ENCODE measurements around the gene TGM1. TPM values are rescaled to one million over a fixed set of nuclear protein-coding genes. Genes with fewer than 3 reads are reported as not detected.

TGM1 gene
- total RNA-seq, 1 donor from 2014 or later = 12.3 TPM

DNA sequence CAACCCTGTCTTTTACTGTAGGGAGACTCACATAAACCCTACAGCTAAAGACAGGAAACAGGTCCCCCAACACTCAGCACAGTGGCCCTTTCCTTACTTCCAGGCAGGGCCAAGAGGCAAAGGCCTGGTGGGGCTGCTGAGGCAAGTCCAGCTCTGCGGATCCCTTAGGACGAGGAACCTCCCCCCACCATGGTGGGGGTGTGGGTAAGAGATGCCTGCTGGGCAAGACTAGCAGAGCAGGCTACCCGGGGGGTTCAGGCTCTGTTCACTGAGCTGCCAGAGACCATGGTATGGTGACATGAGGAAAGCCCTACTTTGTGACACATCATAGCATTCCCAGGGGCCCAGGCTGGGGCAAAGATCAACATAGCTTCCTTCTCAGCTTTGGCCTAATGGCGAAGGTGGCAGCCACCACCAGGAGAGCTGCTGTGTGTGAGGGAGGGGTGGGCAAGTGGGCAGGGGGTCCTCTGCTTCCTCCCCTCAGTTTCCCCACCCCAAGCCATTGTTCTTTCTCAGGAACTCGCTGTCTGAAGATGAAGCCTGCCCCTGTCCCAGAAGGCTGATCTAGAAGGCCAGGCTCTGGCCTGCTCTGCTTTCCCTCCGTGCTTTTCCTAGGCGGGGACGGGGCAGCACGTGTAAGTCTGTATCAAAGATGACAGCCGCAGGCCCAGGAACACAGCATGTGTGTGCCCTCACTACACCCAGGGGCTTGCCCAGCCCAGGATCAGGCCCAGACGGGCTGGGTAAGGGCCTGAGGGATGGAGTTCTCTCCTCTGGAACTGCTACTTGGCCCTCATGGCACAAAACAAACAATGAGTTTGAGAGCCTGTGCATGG lies 10.5 kb downstream of the TGM1 start:
- DNase-seq (ENCODE audit: low read depth) = no peak
- Histone ChIP-seq H3K36me3 (ENCODE audit: control insufficient read depth, insufficient read depth, low read length) (no peaks in the 10 kb centered on the region), H3K4me3 (ENCODE audit: low read depth, low read length) (no peak overlapping the region), H3K27me3 (ENCODE audit: control insufficient read depth, insufficient read depth, low read length) (no peaks in the 10 kb centered on the region)
- TF ChIP-seq, protein P1, sequence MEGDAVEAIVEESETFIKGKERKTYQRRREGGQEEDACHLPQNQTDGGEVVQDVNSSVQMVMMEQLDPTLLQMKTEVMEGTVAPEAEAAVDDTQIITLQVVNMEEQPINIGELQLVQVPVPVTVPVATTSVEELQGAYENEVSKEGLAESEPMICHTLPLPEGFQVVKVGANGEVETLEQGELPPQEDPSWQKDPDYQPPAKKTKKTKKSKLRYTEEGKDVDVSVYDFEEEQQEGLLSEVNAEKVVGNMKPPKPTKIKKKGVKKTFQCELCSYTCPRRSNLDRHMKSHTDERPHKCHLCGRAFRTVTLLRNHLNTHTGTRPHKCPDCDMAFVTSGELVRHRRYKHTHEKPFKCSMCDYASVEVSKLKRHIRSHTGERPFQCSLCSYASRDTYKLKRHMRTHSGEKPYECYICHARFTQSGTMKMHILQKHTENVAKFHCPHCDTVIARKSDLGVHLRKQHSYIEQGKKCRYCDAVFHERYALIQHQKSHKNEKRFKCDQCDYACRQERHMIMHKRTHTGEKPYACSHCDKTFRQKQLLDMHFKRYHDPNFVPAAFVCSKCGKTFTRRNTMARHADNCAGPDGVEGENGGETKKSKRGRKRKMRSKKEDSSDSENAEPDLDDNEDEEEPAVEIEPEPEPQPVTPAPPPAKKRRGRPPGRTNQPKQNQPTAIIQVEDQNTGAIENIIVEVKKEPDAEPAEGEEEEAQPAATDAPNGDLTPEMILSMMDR (IDR thresholded peaks at IDR 0.05; ENCODE audit: insufficient read depth, low read length, poor library complexity, severe bottlenecking) = no peak

DNA sequence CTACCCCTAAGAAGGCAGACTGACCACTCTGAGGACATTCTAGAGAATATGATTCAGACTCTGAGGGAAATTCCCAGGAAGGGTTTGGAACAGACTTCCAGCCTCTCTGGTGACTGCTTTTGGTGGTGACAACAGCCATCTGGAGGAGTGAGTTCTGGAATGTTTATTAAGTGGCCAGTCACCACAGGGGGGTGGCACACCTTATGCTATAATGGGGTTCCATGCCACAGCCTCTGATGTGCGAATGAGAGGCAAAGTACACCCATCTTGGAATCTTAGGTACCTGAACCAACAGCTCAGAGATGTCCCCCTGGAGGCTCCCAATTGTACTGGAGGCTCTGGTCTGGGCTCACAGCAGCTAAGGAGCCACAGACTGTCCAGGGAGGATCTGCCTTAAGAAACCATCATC lies 11.1 kb downstream of the TGM1 start:
- TF ChIP-seq, protein P1 (IDR thresholded peaks at IDR 0.05; ENCODE audit: insufficient read depth, low read length, poor library complexity, severe bottlenecking) = no peak
- Histone ChIP-seq H3K27me3 (ENCODE audit: control insufficient read depth, insufficient read depth, low read length) (no peaks in the 10 kb centered on the region), H3K4me3 (ENCODE audit: low read depth, low read length) (no peak overlapping the region), H3K36me3 (ENCODE audit: control insufficient read depth, insufficient read depth, low read length) (no peaks in the 10 kb centered on the region)
- no peak for DNase-seq (ENCODE audit: low read depth)

DNA sequence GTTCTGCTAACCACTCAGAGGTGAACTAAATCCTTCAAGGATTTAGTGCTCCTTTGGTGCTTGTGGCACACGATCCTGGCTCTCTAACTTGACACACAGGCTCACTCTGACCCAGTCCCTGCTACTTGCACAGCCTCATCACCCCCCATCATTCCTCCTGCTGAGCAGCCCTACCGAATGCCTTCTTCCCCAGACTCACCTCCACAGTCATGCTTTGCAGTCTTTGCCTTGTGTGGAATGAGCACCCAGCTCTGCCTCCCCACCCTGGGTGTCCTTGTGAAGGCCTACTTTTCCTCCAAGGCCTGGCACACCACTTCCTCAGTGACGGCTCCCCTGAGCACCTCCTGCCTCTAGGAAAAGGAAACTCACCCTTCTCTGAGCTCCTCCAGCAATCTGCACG lies 12.6 kb downstream of the TGM1 start:
- DNase-seq (ENCODE audit: low read depth) = no peak
- Histone ChIP-seq H3K27me3 (ENCODE audit: control insufficient read depth, insufficient read depth, low read length) (no peaks in the 10 kb centered on the region), H3K4me3 (ENCODE audit: low read depth, low read length) (no peak overlapping the region), H3K36me3 (ENCODE audit: control insufficient read depth, insufficient read depth, low read length) (no peaks in the 10 kb centered on the region)
- TF ChIP-seq, protein P1 (IDR thresholded peaks at IDR 0.05; ENCODE audit: insufficient read depth, low read length, poor library complexity, severe bottlenecking) = no peak

DNA sequence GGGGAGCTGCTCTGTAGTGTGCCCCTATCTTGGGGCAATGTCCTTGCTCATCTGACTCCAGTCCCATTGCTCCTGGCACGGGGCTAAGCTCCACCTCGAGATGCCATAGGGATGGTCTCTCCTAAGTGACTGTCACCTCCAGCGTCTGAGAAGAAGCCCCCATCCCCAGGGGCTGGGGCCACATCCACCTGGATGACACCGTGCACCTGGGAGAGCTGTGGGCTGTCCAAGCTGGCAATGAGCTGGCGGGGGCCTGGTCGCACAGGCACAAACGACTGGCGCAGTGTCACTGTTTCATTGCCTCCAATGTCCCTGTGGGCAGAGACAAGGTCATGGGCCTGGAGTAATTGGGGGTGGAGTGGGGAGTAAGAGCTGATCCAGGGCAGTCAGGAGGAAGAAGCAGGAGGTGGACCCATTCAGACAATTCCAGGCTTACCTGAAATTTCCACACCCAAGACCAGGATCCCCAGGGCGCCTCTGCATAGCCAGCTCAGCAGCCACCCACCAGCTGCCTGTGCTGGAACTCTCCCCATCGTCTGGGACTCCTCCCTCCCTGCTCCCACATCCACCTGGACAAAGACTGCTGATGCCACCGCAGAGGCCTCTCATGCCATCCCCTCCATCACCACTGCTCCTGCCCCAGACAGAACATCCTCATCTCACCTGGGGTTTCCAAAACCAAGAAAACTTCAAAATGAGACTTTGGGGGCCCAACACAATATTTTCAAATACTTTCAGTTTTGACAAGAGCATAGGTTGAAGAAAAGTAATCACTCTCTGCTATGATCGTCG lies 13.6 kb downstream of the TGM1 start:
- TF ChIP-seq, protein P1 (IDR thresholded peaks at IDR 0.05; ENCODE audit: insufficient read depth, low read length, poor library complexity, severe bottlenecking) = no peak
- no peak overlapping the region for H3K4me3 ChIP-seq (ENCODE audit: low read depth, low read length)
- DNase-seq (ENCODE audit: low read depth) = no peak
- no peaks in the 10 kb centered on the region for H3K36me3 ChIP-seq (ENCODE audit: control insufficient read depth, insufficient read depth, low read length)
- no peaks in the 10 kb centered on the region for H3K27me3 ChIP-seq (ENCODE audit: control insufficient read depth, insufficient read depth, low read length)

DNA sequence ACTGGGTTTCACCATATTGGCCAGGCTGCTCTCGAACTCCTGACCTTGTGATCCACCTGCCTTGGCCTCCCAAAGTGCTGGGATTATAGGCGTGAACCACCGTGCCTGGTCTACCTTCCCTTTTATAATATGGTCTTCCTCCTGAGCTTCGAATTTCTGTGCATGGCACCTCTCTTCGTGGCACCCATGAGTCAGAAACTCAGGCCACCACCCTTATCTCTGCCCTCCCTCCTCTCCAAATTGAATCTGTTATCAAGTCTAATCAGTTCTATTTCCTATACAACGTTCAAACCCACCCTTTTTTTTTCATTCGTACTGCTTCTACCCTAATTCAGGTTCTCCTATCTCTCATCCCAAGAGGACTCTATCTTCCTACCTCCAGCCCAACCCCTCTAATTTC lies 15.6 kb downstream of the TGM1 start:
- no peaks in the 10 kb centered on the region for H3K36me3 ChIP-seq (ENCODE audit: control insufficient read depth, insufficient read depth, low read length)
- no peak for DNase-seq (ENCODE audit: low read depth)
- TF ChIP-seq, protein P1 (IDR thresholded peaks at IDR 0.05; ENCODE audit: insufficient read depth, low read length, poor library complexity, severe bottlenecking) = no peak
- no peaks in the 10 kb centered on the region for H3K27me3 ChIP-seq (ENCODE audit: control insufficient read depth, insufficient read depth, low read length)
- H3K4me3 ChIP-seq (ENCODE audit: low read depth, low read length) = no peak overlapping the region

Data from kidney epithelial cell (primary cell).